SU-DHL-6 (cell line): ENCODE measurements around the gene SESN3.

ENCODE experiments used
- H2AFZ ChIP-seq: fragments of 200-600 bp; sonication (generic); 2 replicates; pipeline ENCODE4 v1.6.1; 2014; ENCODE audit warnings: low read depth, mild to moderate bottlenecking, moderate library complexity, mixed read lengths, antibody characterized with exemption, low read length; ENCODE audit not compliant: severe bottlenecking
- H3F3A ChIP-seq: fragments of 200-600 bp; shearing (Covaris generic); 2 replicates; pipeline ENCODE4 v1.6.0; 2016; ENCODE audit warnings: antibody characterized with exemption, mild to moderate bottlenecking; ENCODE audit not compliant: insufficient read depth
- H3K27ac ChIP-seq: fragments of 200-600 bp; sonication (generic); 2 replicates; pipeline ENCODE4 v1.5.1; 2016; ENCODE audit warnings: low read depth, mild to moderate bottlenecking, low read length, moderate library complexity, mixed read lengths
- H3K27me3 ChIP-seq: fragments of 200-600 bp; sonication (generic), shearing (Covaris generic); 2 replicates; pipeline ENCODE4 v1.6.0; 2014; ENCODE audit warnings: mild to moderate bottlenecking, low read length
- H3K36me3 ChIP-seq: fragments of 200-600 bp; sonication (generic); 2 replicates; pipeline ENCODE4 v1.6.1; 2014; ENCODE audit warnings: mild to moderate bottlenecking, low read length, mixed read lengths
- H3K4me2 ChIP-seq: fragments of 300-600, 200-600 bp; shearing (Covaris generic), sonication (generic); 2 replicates; pipeline ENCODE4 v1.6.0; 2014; ENCODE audit warnings: low read length, low read depth, mild to moderate bottlenecking; ENCODE audit not compliant: poor library complexity, severe bottlenecking
- H3K4me3 ChIP-seq: fragments of 200-600 bp; sonication (generic); 2 replicates; pipeline ENCODE4 v1.5.1; 2014; ENCODE audit warnings: antibody characterized with exemption, low read length, mild to moderate bottlenecking, mixed read lengths; ENCODE audit not compliant: insufficient read depth, poor library complexity, severe bottlenecking
- H3K79me2 ChIP-seq: fragments of 200-600 bp; sonication (generic); 2 replicates; pipeline ENCODE4 v1.6.1; 2014; ENCODE audit warnings: mild to moderate bottlenecking, low read length, moderate library complexity; ENCODE audit not compliant: insufficient read depth
- H3K9ac ChIP-seq: fragments of 200-600 bp; sonication (generic); 2 replicates; pipeline ENCODE4 v1.7.0; 2014; ENCODE audit warnings: mild to moderate bottlenecking, low read length
- H3K9me2 ChIP-seq: fragments of 200-600 bp; sonication (generic); replicated peaks from 2 replicates; pipeline ENCODE4 v1.6.1; 2014; ENCODE audit warnings: low read length; ENCODE audit not compliant: insufficient read depth
- H3K9me3 ChIP-seq: fragments of 200-600 bp; sonication (generic); 2 replicates; pipeline ENCODE4 v1.6.1; 2014; ENCODE audit warnings: low read length, mixed read lengths; ENCODE audit not compliant: insufficient read depth
- H4K20me1 ChIP-seq: fragments of 200-600 bp; sonication (generic); 2 replicates; pipeline ENCODE4 v1.6.1; 2014; ENCODE audit warnings: low read depth, mild to moderate bottlenecking, antibody characterized with exemption, low read length, moderate library complexity, mixed read lengths
- CTCF ChIP-seq: fragments of 200-600 bp; sonication (generic); IDR thresholded peaks from one replicate; pipeline ENCODE4 v1.5.1; 2017; ENCODE audit warnings: antibody characterized with exemption, mild to moderate bottlenecking, low read length, moderate library complexity; ENCODE audit not compliant: insufficient read depth, poor library complexity, severe bottlenecking
- EZH2phosphoT487 ChIP-seq: fragments of 200-600 bp; sonication (generic), shearing (Covaris generic); conservative IDR thresholded peaks from 2 replicates; pipeline ENCODE4 v1.6.1; 2018; ENCODE audit warnings: mild to moderate bottlenecking, antibody characterized with exemption, low read length, moderate library complexity, mixed read lengths

SESN3 gene

GRCh38 chr11:95192717-95193116 lies 38.3 kb downstream of the SESN3 start:
- Histone ChIP-seq H4K20me1 (no peaks in the 10 kb centered on the region), H3K4me2 (no peak overlapping the region), H3K79me2 (no peaks in the 10 kb centered on the region), H3K27ac (no peak overlapping the region), H3K9me3 (no peaks in the 10 kb centered on the region), H3K9ac (no peak overlapping the region), H3K4me3 (no peak overlapping the region), H3K36me3 (no peaks in the 10 kb centered on the region), H3K27me3 (no peaks in the 10 kb centered on the region), H3F3A (no peaks in the 10 kb centered on the region), H3K9me2 (no peaks in the 10 kb centered on the region), H2AFZ (no peak overlapping the region)
- TF ChIP-seq EZH2phosphoT487 (no peak), CTCF (no peak)

GRCh38 chr11:95187723-95188122 lies 43.3 kb downstream of the SESN3 start:
- Histone ChIP-seq H2AFZ (no peak overlapping the region), H3K9me3 (no peaks in the 10 kb centered on the region), H3F3A (no peaks in the 10 kb centered on the region), H3K4me3 (no peak overlapping the region), H3K4me2 (no peak overlapping the region), H3K36me3 (no peaks in the 10 kb centered on the region), H3K9me2 (no peaks in the 10 kb centered on the region), H3K79me2 (no peaks in the 10 kb centered on the region), H3K27me3 (no peaks in the 10 kb centered on the region), H3K27ac (no peak overlapping the region), H3K9ac (no peak overlapping the region), H4K20me1 (no peaks in the 10 kb centered on the region)
- TF ChIP-seq EZH2phosphoT487 (no peak), CTCF (no peak)

GRCh38 chr11:95182397-95182796 lies 48.6 kb downstream of the SESN3 start:
- Histone ChIP-seq H4K20me1 (no peaks in the 10 kb centered on the region), H3F3A (no peaks in the 10 kb centered on the region), H3K9me3 (no peaks in the 10 kb centered on the region), H3K9ac (no peak overlapping the region), H2AFZ (no peak overlapping the region), H3K27me3 (no peaks in the 10 kb centered on the region), H3K36me3 (no peaks in the 10 kb centered on the region), H3K4me3 (no peak overlapping the region), H3K9me2 (no peaks in the 10 kb centered on the region), H3K79me2 (no peaks in the 10 kb centered on the region), H3K4me2 (no peak overlapping the region), H3K27ac (no peak overlapping the region)
- TF ChIP-seq EZH2phosphoT487 (no peak), CTCF (no peak)
